Pulmonary artery endothelial cell (primary cell): ENCODE measurements around the gene SUGCT. TPM values are rescaled to one million over a fixed set of nuclear protein-coding genes. Genes with fewer than 3 reads are reported as not detected.

Source experiments
- DNase-seq: peaks from one replicate; pipeline ENCODE4 v3.0.0-alpha.2; 2011; ENCODE audit warnings: low read depth, low spot score
- total RNA-seq: library from RNA; depleted of rRNA; stranded (reverse); fragments of >200 nt; gene quantifications from 2 replicates; pipeline ENCODE4 v1.2.3, GENCODE V29; 2014

Gene SUGCT
- total RNA-seq, 1 donor from 2014 or later = 2.4 TPM

- DNase-seq = no peak
Observed at GRCh38 chr7:40760293-40760964, 625.6 kb downstream of the SUGCT start.

GRCh38 chr7:40760987-40761386, 626.2 kb downstream of the SUGCT start:
- no peak for DNase-seq

- no peak for DNase-seq
Observed at GRCh38 chr7:40761762-40762560, 627.2 kb downstream of the SUGCT start.

- no peak for DNase-seq
Observed at GRCh38 chr7:40763319-40764287, 628.8 kb downstream of the SUGCT start.

- DNase-seq = no peak
Observed at GRCh38 chr7:40765639-40766038, 630.8 kb downstream of the SUGCT start.

GRCh38 chr7:40772096-40772495, 637.3 kb downstream of the SUGCT start:
- no peak for DNase-seq

GRCh38 chr7:40773656-40774055, 638.9 kb downstream of the SUGCT start:
- no peak for DNase-seq

GRCh38 chr7:40775877-40776276, 641.1 kb downstream of the SUGCT start:
- no peak for DNase-seq

GRCh38 chr7:40777730-40778312, 643.0 kb downstream of the SUGCT start:
- DNase-seq = no peak

GRCh38 chr7:40780460-40780859, 645.7 kb downstream of the SUGCT start:
- no peak for DNase-seq

- DNase-seq = no peak
Observed at GRCh38 chr7:40782836-40783235, 648.0 kb downstream of the SUGCT start.

GRCh38 chr7:40784176-40784575, 649.4 kb downstream of the SUGCT start:
- no peak for DNase-seq

- DNase-seq = no peak
Observed at GRCh38 chr7:40786909-40787308, 652.1 kb downstream of the SUGCT start.

- DNase-seq = no peak
Observed at GRCh38 chr7:40793132-40793531, 658.3 kb downstream of the SUGCT start.

GRCh38 chr7:40795607-40796006, 660.8 kb downstream of the SUGCT start:
- DNase-seq = no peak

- no peak for DNase-seq
Observed at GRCh38 chr7:40796723-40797122, 661.9 kb downstream of the SUGCT start.

- DNase-seq = no peak
Observed at GRCh38 chr7:40798613-40799012, 663.8 kb downstream of the SUGCT start.

- no peak for DNase-seq
Observed at GRCh38 chr7:40799493-40800403, 664.9 kb downstream of the SUGCT start.

- DNase-seq = no peak
Observed at GRCh38 chr7:40800771-40801170, 666.0 kb downstream of the SUGCT start.

GRCh38 chr7:40802497-40802896, 667.7 kb downstream of the SUGCT start:
- DNase-seq = no peak
